Ramos (cell line): ENCODE results near the gene MBD3.

Experiments
- in situ Hi-C: fragments of 300-500 bp; cut with MboI; formaldehyde crosslinking; loops from one replicate; pipeline ENCODE4 v1.14.3; 2022; ENCODE audit warnings: low sequenced_read_pairs; ENCODE audit not compliant: unreplicated experiment

MBD3 gene

DNA sequence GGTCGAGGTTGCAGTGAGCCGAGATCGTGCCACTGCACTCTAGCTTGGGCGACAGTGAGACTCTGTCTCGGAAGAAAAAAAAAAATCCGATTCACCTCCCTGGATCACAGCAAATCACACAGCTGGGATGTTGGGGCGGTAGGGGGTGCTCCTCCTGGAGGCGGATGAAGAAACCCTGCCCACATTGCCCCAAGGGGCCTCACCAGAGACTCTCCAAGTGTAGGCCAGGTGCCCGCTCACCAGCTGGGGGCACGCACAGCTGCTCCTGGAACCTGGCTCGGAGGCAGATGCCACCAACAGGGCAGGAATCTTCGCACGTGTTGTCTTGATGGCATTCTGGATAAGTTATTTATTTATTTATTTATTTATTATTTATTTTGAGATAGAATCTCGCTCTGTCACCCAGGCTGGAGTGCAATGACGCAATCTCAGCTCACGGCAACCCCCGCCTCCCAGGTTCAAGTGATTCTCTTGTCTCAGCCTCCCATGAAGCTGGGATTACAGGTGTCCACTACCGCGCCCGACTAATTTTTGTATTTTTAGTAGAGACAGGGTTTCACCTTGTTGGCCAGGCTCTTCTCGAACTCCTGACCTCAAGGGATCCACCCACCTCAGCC is 9.5 kb upstream of the MBD3 start:
- in situ Hi-C loops: no loop called here

DNA sequence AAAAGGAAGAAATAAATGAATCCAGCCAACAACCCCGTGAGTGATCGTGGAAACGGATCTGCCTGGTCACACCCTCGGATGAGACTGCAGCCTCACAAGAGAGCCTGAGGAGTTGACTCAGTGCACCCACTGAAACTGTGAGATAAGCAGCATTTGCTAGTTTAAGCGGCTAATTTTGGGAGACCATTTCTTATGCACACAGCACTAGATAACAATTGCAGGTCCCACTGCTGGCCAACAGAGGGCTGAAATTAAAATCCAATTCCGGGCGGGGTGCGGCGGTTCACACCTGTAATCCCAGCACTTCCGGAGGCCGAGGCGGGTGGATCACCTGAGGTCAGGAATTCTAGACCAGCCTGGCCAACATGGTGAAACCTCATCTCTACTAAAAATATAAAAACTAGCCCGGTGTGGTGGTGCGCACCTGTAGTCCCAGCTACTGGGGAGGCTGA is 9.0 kb upstream of the MBD3 start:
- in situ Hi-C loops: no loop called here

DNA sequence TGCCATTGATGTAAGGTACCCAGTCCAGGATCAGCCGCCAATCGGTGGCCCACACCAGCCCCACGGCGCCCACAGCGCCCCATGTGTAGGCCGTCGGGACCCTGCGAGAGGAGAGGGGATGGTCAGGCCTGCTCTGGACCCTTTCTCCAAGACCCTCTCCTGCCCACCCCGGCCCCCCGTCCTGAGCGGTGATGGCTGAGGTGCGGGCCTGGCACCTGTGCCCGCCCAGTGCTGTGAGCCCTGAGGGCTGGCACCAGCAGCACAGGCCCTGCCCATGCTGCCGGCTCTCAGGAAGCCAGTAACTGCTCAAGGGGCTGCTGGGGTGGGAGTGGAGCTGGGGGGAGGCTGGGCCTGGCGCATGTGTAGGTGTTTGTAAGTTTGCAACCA is 6.8 kb upstream of the MBD3 start:
- in situ Hi-C loops: no loop called here

DNA sequence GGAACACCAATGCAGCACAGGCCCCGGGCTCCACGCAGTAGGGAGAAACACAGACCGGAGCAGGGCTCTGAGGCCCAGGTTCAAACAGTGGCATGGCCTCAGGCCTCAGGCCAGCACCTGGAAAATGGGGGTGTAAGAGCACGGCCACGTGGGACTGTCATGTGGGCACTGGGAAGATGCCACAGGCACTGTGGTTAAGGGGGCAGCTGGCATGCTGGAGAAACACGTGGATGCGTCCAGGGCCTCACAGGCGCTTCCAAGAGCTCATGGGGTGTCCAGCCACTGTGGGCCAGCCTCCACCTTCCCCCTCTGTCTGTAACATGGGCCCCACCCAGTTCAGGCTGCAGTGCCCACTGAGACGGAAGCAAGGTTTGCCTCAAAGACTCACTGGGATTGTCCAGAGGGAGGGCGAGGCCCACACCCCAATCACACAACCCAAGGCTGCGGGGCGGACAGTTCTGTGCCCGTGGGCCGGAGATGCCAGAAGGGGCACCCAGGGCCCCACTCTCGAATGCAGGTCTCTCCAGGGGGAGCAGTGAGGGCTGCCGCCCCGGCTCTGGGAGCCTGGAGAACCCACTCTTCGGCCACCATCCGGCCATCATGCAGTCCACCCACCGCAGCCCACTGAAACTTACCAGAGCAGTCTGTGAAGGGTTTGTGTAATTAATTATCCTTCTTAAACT is 6.3 kb upstream of the MBD3 start:
- in situ Hi-C loops: no loop called here

- in situ Hi-C loops: no loop called here
Observed at GRCh38 chr19:1593501-1593772, 772 bp upstream of the MBD3 start.

GRCh38 chr19:1592024-1592754 is 476 bp downstream of the MBD3 start:
- in situ Hi-C loops: no loop called here

- in situ Hi-C loops: no loop called here
Observed at GRCh38 chr19:1591421-1592023, 1.1 kb downstream of the MBD3 start.

DNA sequence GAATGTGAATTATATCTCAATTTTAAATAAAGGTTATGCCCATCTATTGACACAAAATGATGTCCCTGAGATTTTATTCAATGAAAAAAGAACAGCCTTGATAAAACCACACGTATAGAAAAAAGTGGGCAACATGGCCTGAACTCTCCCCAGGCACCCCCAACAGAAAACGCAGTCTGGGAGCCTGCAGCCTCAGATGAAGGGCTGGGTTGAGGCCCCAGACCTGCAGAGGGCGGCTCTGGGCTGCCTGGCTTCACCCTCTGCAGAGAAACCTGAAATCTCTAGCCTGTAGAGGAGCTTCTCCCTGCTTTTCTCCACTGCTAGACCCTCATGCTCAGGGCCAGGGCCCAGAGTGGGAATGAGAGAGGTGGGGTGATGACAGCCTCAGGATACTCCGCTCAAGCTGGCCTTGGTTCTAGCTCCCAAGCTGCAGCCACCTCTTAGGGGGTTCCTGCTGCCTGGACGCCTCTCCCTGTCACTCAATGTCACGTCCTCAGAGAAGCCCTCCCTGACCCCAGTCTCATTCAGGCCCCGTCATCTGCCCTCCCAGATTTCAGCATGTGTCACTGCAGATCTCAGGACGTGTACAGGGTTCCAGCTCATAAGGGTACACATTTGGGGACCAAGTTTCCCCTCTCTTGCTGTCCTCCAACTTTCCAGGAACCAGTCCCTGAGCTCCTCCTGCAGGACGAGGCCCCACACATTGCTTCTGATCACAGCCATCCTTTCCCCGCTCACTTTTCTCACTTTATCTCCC is 1.8 kb downstream of the MBD3 start:
- in situ Hi-C loops: no loop called here

- in situ Hi-C loops: no loop called here
Observed at GRCh38 chr19:1587872-1588271, 4.8 kb downstream of the MBD3 start.

DNA sequence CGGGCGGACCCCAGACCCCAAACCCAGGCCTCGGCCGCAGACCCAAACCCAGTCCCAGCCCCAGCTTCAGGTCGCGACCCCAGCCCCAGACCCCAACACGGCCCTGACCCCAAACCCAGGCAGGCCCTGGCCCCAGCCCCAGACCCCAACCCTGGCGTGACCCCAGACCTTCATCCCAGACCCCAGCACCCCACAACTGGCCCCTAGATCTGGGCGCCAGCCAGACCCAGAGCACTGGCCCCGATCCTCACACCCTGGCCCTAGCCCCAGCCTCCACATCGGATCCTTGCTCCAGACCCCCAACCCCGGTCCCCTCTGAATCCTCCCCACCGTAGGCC is 7.5 kb downstream of the MBD3 start:
- in situ Hi-C loops: no loop called here

DNA sequence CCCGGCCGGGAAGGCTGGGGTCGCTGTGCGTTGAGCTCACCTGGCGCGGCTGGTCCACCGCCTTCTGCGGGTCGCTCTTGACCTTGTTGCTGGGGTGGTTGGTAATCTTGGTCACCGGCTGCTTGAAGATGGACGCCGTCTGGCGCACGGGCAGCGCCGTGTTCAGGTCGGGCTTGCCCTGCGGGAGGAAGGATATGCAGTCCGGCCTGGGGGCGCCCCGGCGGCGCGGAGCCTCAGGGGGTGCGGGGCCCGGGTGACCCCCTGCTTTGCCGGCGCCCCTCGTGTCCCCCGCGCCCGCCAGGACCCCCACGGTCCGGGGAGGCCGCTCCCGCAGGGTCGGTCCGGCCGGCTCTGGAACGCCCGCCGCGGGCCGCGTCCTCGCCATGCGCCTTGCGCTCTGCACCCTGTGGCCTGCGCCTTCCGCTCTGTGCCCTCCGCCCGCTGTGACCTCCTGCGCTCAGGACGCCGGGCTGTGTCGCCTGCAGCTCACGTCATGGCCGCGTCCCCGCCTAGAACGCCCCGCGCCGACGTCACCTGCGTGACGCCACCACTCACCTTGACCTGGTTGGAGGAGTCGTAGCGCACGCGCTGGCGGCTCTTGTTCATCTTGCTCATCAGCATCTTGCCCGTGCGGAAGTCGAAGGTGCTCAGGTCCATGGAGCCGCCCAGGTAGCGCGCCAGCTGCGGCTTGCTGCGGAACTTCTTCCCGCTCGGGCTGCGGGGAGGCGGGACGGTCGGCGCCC is 8.0 kb downstream of the MBD3 start:
- in situ Hi-C loops: no loop called here

DNA sequence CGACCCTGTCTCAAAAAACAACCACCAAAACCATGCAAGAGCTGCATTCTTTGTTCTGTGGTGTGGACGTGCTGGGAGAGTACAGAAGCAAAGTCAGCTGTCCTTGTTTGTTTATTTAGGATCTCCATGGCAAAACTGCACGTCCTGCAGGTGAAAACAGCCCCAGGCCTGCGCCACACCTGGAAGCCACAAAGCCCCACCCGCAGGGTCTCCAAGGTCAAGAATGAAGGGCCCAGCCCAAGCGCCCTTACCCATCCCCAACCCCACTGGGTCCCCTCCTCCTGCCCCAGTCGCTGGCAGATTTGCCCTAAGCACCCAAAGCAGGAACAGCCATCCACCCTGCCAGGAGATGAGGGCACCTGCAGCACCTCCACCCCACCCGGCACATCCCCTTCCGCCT is 10.5 kb downstream of the MBD3 start:
- in situ Hi-C loops: no loop called here

GRCh38 chr19:1580957-1581356 is 11.7 kb downstream of the MBD3 start:
- in situ Hi-C loops: no loop called here

DNA sequence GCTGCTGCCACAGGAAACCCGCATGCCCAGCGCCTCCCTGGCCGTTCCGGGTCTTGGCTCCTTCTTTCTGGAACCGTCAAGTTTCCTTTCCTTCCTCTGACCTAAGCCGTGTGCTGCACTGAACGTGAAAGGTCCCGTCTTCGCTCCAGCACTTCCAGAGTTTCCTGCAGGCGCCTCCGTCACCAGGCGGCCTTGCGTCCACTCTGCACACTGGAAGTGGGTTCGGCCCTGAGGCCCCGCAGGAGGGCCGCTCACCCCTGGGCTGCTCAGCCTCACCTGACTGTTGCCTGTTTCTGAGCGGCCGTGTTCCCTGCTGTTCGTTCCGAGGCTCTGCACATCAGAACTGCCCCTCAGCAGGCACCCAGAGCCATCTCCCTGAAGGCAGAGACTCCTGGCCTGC is 12.3 kb downstream of the MBD3 start:
- in situ Hi-C loops: no loop called here

DNA sequence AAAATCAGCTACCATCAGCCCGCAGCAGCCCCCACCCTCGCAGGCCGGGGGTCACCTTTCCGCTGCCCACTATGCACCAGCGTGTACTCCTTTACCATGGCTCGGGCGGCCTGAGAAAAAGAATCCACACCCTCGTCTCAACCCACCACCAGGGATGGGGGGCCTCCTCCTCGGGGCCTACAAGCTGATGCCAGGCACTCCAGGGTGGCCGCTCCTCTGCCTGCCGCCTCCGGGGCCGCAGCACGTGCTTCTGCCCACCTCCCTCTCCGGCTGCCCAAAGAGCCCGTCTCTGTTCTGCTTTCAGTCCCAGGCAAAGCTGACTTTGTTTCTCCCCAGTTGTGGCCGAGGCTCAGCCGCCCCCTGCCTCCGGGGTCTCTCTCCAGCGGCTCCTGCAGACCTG is 13.4 kb downstream of the MBD3 start:
- in situ Hi-C loops: no loop called here

GRCh38 chr19:1577929-1578618 is 14.6 kb downstream of the MBD3 start:
- in situ Hi-C loops: no loop called here

GRCh38 chr19:1577090-1577928 is 15.4 kb downstream of the MBD3 start:
- in situ Hi-C loops: no loop called here

- in situ Hi-C loops: no loop called here
Observed at GRCh38 chr19:1576242-1577089, 16.2 kb downstream of the MBD3 start.
